SU-DHL-6 (cell line): ENCODE data around the gene ACY1.

Experiments used
- EZH2phosphoT487 ChIP-seq: fragments of 200-600 bp; sonication (generic), shearing (Covaris generic); conservative IDR thresholded peaks from 2 replicates; pipeline ENCODE4 v1.6.1; 2018; ENCODE audit warnings: mild to moderate bottlenecking, antibody characterized with exemption, low read length, moderate library complexity, mixed read lengths
- TF ChIP-seq, protein P1 (sequence below): fragments of 200-600 bp; sonication (generic); IDR thresholded peaks from one replicate; pipeline ENCODE4 v1.5.1; 2017; ENCODE audit warnings: antibody characterized with exemption, mild to moderate bottlenecking, low read length, moderate library complexity; ENCODE audit not compliant: insufficient read depth, poor library complexity, severe bottlenecking

DNA sequence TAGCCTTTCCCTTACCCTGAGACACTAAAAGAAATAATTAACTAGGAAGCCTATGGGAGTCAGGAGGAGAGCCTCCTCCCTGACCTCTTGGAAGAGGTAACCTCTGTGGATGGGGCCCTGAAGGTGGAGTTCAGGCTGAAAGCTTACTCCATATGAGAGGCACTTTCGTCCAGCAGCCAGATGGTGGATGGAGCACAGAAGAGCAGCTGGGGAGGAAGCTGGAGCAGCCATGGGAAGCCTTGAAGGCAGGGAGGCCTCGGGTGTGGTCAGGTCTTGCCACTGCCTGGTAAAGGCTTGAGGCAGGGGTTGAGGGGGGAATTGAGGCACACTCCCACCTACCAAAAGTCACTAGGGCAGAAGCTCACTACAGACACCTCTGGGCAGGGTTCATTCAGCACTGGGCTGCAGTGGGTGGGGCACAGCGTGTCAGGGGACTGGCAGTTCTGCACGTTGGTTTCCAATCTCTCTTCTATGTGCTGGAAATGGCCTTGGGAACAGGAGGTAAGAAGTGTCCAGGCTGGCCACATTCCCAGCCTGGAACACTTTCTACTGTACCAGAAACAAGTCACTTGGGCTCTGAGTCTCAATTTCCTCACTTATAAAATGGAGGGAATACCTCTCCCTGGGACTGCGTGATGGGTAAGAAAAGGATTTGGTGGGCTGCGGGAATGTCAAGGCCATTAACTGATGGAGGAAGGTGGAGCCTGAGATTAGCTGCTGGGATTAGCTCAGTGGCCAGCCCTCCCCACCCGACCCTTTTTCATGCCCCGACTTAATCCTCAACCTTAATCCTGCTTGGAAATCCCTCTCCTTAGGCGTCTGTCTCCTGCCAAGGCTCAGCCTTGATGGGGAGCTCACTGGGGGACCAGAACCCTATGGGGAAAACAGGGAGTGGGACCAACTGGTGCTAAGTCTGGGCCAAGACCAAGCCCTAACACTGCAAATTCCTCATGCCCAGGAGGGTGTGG, 21.4 kb upstream of the ACY1 start:
- TF ChIP-seq, protein P1, sequence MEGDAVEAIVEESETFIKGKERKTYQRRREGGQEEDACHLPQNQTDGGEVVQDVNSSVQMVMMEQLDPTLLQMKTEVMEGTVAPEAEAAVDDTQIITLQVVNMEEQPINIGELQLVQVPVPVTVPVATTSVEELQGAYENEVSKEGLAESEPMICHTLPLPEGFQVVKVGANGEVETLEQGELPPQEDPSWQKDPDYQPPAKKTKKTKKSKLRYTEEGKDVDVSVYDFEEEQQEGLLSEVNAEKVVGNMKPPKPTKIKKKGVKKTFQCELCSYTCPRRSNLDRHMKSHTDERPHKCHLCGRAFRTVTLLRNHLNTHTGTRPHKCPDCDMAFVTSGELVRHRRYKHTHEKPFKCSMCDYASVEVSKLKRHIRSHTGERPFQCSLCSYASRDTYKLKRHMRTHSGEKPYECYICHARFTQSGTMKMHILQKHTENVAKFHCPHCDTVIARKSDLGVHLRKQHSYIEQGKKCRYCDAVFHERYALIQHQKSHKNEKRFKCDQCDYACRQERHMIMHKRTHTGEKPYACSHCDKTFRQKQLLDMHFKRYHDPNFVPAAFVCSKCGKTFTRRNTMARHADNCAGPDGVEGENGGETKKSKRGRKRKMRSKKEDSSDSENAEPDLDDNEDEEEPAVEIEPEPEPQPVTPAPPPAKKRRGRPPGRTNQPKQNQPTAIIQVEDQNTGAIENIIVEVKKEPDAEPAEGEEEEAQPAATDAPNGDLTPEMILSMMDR = no peak
- TF ChIP-seq EZH2phosphoT487 = no peak
